ENCODE results near the gene EME1. TPM values are rescaled to one million over a fixed set of nuclear protein-coding genes. Genes with fewer than 3 reads are reported as not detected.
"Not testable (repeated sequence)": the region's sequence is repeated elsewhere in the genome, so short reads cannot be mapped to it uniquely, and the experiment has no call there.

EME1 gene
- total RNA-seq = 0.52 TPM

GRCh38 chr17:50372758-50373556, at the start of gene EME1, which contains the start of gene MRPL27:
Gene EME1 (plus strand): TSS chr17:50373229. CDS start chr17:50375209, 1,980 bp downstream.
Gene MRPL27 (minus strand): TSS chr17:50373184. CDS start chr17:50373170, 14 bp downstream.
- Histone ChIP-seq H3K9me3 (ENCODE audit: low read depth, low read length) (no peaks in the 10 kb centered on the region), H3K4me3 (ENCODE audit: low read length) (peak within 1 kb of the TSS; percentile 83), H3K4me1 (ENCODE audit: insufficient read depth, low read length) (peaks cover 19% of the 10 kb centered on the region), H3K27me3 (ENCODE audit: insufficient read depth, low read length) (no peaks in the 10 kb centered on the region)

- Histone ChIP-seq H3K4me1 (ENCODE audit: insufficient read depth, low read length) (no peaks in the 10 kb centered on the region), H3K9me3 (ENCODE audit: low read depth, low read length) (no peaks in the 10 kb centered on the region), H3K27me3 (ENCODE audit: insufficient read depth, low read length) (no peaks in the 10 kb centered on the region), H3K4me3 (ENCODE audit: low read length) (no peak overlapping the region)
Measured at GRCh38 chr17:50325906-50326305, 47.1 kb upstream of the EME1 start.

- no peaks in the 10 kb centered on the region for H3K9me3 ChIP-seq (ENCODE audit: low read depth, low read length)
- no peak overlapping the region for H3K4me3 ChIP-seq (ENCODE audit: low read length)
- no peaks in the 10 kb centered on the region for H3K27me3 ChIP-seq (ENCODE audit: insufficient read depth, low read length)
- no peaks in the 10 kb centered on the region for H3K4me1 ChIP-seq (ENCODE audit: insufficient read depth, low read length)
Measured at GRCh38 chr17:50326831-50327364, 46.1 kb upstream of the EME1 start.

GRCh38 chr17:50328363-50329325, 44.4 kb upstream of the EME1 start:
- Histone ChIP-seq H3K4me1 (ENCODE audit: insufficient read depth, low read length) (peaks cover 5% of the 10 kb centered on the region), H3K27me3 (ENCODE audit: insufficient read depth, low read length) (no peaks in the 10 kb centered on the region), H3K9me3 (ENCODE audit: low read depth, low read length) (no peaks in the 10 kb centered on the region), H3K4me3 (ENCODE audit: low read length) (no peak overlapping the region)

- Histone ChIP-seq H3K4me1 (ENCODE audit: insufficient read depth, low read length) (peaks cover 5% of the 10 kb centered on the region), H3K4me3 (ENCODE audit: low read length) (no peak overlapping the region), H3K27me3 (ENCODE audit: insufficient read depth, low read length) (no peaks in the 10 kb centered on the region), H3K9me3 (ENCODE audit: low read depth, low read length) (no peaks in the 10 kb centered on the region)
Measured at GRCh38 chr17:50329716-50330115, 43.3 kb upstream of the EME1 start.

- Histone ChIP-seq H3K4me1 (ENCODE audit: insufficient read depth, low read length) (peaks cover 5% of the 10 kb centered on the region), H3K9me3 (ENCODE audit: low read depth, low read length) (no peaks in the 10 kb centered on the region), H3K27me3 (ENCODE audit: insufficient read depth, low read length) (no peaks in the 10 kb centered on the region), H3K4me3 (ENCODE audit: low read length) (no peak overlapping the region)
Measured at GRCh38 chr17:50330151-50330775, 42.8 kb upstream of the EME1 start.

GRCh38 chr17:50331085-50331791, 41.8 kb upstream of the EME1 start:
- no peak overlapping the region for H3K4me3 ChIP-seq (ENCODE audit: low read length)
- peaks cover 5% of the 10 kb centered on the region for H3K4me1 ChIP-seq (ENCODE audit: insufficient read depth, low read length)
- H3K9me3 ChIP-seq (ENCODE audit: low read depth, low read length) = no peaks in the 10 kb centered on the region
- H3K27me3 ChIP-seq (ENCODE audit: insufficient read depth, low read length) = no peaks in the 10 kb centered on the region

- H3K4me1 ChIP-seq (ENCODE audit: insufficient read depth, low read length) = peaks cover 5% of the 10 kb centered on the region
- no peaks in the 10 kb centered on the region for H3K27me3 ChIP-seq (ENCODE audit: insufficient read depth, low read length)
- H3K4me3 ChIP-seq (ENCODE audit: low read length) = no peak overlapping the region
- no peaks in the 10 kb centered on the region for H3K9me3 ChIP-seq (ENCODE audit: low read depth, low read length)
Measured at GRCh38 chr17:50332196-50332595, 40.8 kb upstream of the EME1 start.

GRCh38 chr17:50333291-50334057, 39.6 kb upstream of the EME1 start:
- H3K9me3 ChIP-seq (ENCODE audit: low read depth, low read length); H3K27me3 ChIP-seq (ENCODE audit: insufficient read depth, low read length); H3K4me3 ChIP-seq (ENCODE audit: low read length): not testable (repeated sequence)

GRCh38 chr17:50337956-50338355, 35.1 kb upstream of the EME1 start:
- Histone ChIP-seq H3K9me3 (ENCODE audit: low read depth, low read length) (peaks cover 5% of the 10 kb centered on the region), H3K4me1 (ENCODE audit: insufficient read depth, low read length) (peaks cover 5% of the 10 kb centered on the region), H3K4me3 (ENCODE audit: low read length) (no peak overlapping the region), H3K27me3 (ENCODE audit: insufficient read depth, low read length) (no peaks in the 10 kb centered on the region)

More at GRCh38 chr17:50333291-50334057, 39.6 kb upstream of the EME1 start:
- H3K4me1 ChIP-seq (ENCODE audit: insufficient read depth, low read length) = not testable (repeated sequence)

GRCh38 chr17:50338645-50339044, 34.4 kb upstream of the EME1 start:
- no peak overlapping the region for H3K4me3 ChIP-seq (ENCODE audit: low read length)
- peaks cover 5% of the 10 kb centered on the region for H3K9me3 ChIP-seq (ENCODE audit: low read depth, low read length)
- no peaks in the 10 kb centered on the region for H3K27me3 ChIP-seq (ENCODE audit: insufficient read depth, low read length)
- peaks cover under 1% of the 10 kb centered on the region for H3K4me1 ChIP-seq (ENCODE audit: insufficient read depth, low read length)

- H3K4me3 ChIP-seq (ENCODE audit: low read length) = no peak overlapping the region
- H3K27me3 ChIP-seq (ENCODE audit: insufficient read depth, low read length) = no peaks in the 10 kb centered on the region
- H3K9me3 ChIP-seq (ENCODE audit: low read depth, low read length) = peaks cover 5% of the 10 kb centered on the region
Measured at GRCh38 chr17:50339381-50339780, 33.6 kb upstream of the EME1 start.

GRCh38 chr17:50344731-50345365, 28.2 kb upstream of the EME1 start:
- no peak overlapping the region for H3K4me3 ChIP-seq (ENCODE audit: low read length)
- no peaks in the 10 kb centered on the region for H3K9me3 ChIP-seq (ENCODE audit: low read depth, low read length)
- H3K4me1 ChIP-seq (ENCODE audit: insufficient read depth, low read length) = peaks cover 25% of the 10 kb centered on the region
- no peaks in the 10 kb centered on the region for H3K27me3 ChIP-seq (ENCODE audit: insufficient read depth, low read length)

More at GRCh38 chr17:50339381-50339780, 33.6 kb upstream of the EME1 start:
- H3K4me1 ChIP-seq (ENCODE audit: insufficient read depth, low read length) = no peaks in the 10 kb centered on the region
